Adipose tissue (tissue), 3 donors: ENCODE results near the gene BRD1. TPM values are rescaled to one million over a fixed set of nuclear protein-coding genes. Genes with fewer than 3 reads are reported as not detected.
"Not testable (repeated sequence)": the region's sequence is repeated elsewhere in the genome, so short reads cannot be mapped to it uniquely, and the experiment has no call there.

Experiments used
- H3K27ac ChIP-seq: one replicate; pipeline ENCODE4 v1.5.1; 2013; ENCODE audit warnings: low read depth, low read length
- WGBS, 3 donors: extraction: QIAGEN DNeasy Blood & Tissue Kit; methylation state at CpG; one replicate each; pipeline ENCODE4 v1.1.7; 2013; 5-methylcytosine and 5-hydroxymethylcytosine counted together
- polyA plus RNA-seq, 3 donors: library from polyadenylated mRNA; stranded (reverse); fragments of 200-250 nt; gene quantifications; one replicate each; pipeline ENCODE4 v1.2.3, GENCODE V29; 2013
- donor health status: healthy with polysubstance abuse.
- donor health status: Bipolar disorder and iron deficiency.
- donor health status: healthy.

BRD1 gene
- polyA plus RNA-seq, 3 donors: 10.5 to 18.6 (median 16.2) TPM

- WGBS, 3 donors: 59 to 73% (median 68%) methylated on average over 18 to 24 of the region's 24 CpGs
- H3K27ac ChIP-seq: no peak overlapping the region
Measured at GRCh38 chr22:49764127-49764581, 63.5 kb downstream of the BRD1 start.

GRCh38 chr22:49763696-49764095 is 64.0 kb downstream of the BRD1 start:
- H3K27ac ChIP-seq: no peak overlapping the region
- WGBS, 3 donors: 77 to 89% (median 86%) methylated on average over 13 of the region's 13 CpGs

- no peak overlapping the region for H3K27ac ChIP-seq
- WGBS, 3 donors: 77 to 79% (median 78%) methylated on average over 13 of the region's 13 CpGs
Measured at GRCh38 chr22:49763138-49763537, 64.5 kb downstream of the BRD1 start.

- H3K27ac ChIP-seq: not testable (repeated sequence)
- WGBS, 3 donors: 92 to 95% (median 95%) methylated on average over 7 of the region's 7 CpGs
Measured at GRCh38 chr22:49762571-49762970, 65.1 kb downstream of the BRD1 start.

- H3K27ac ChIP-seq: no peak overlapping the region
- 88 to 98% (median 92%) methylated on average over 7 of the region's 7 CpGs for WGBS, 3 donors
Measured at GRCh38 chr22:49761836-49762235, 65.8 kb downstream of the BRD1 start.

GRCh38 chr22:49760630-49761571 is 66.8 kb downstream of the BRD1 start:
- no peak overlapping the region for H3K27ac ChIP-seq
- 51 to 86% (median 59%) methylated on average over 13 of the region's 13 CpGs for WGBS, 3 donors

GRCh38 chr22:49760280-49760629 is 67.4 kb downstream of the BRD1 start:
- WGBS, 3 donors: 35 to 78% (median 42%) methylated on average over 5 of the region's 5 CpGs

GRCh38 chr22:49756676-49757075 is 71.0 kb downstream of the BRD1 start:
- H3K27ac ChIP-seq: no peak overlapping the region
- 79 to 84% (median 83%) methylated on average over 7 of the region's 7 CpGs for WGBS, 3 donors

More at GRCh38 chr22:49760280-49760629, 67.4 kb downstream of the BRD1 start:
- no peak overlapping the region for H3K27ac ChIP-seq

- no peak overlapping the region for H3K27ac ChIP-seq
- 67 to 80% (median 78%) methylated on average over 5 of the region's 5 CpGs for WGBS, 3 donors
Measured at GRCh38 chr22:49756201-49756600, 71.5 kb downstream of the BRD1 start.

GRCh38 chr22:49755631-49756001 is 72.1 kb downstream of the BRD1 start:
- WGBS, 3 donors: 88 to 92% (median 91%) methylated on average over 10 of the region's 10 CpGs

GRCh38 chr22:49754696-49755630 is 72.7 kb downstream of the BRD1 start:
- 64 to 70% (median 66%) methylated on average over 22 to 25 of the region's 25 CpGs for WGBS, 3 donors
- no peak overlapping the region for H3K27ac ChIP-seq

More at GRCh38 chr22:49755631-49756001, 72.1 kb downstream of the BRD1 start:
- H3K27ac ChIP-seq: no peak overlapping the region

- 62 to 82% (median 78%) methylated on average over 20 of the region's 20 CpGs for WGBS, 3 donors
- no peak overlapping the region for H3K27ac ChIP-seq
Measured at GRCh38 chr22:49753961-49754695, 73.5 kb downstream of the BRD1 start.

GRCh38 chr22:49753276-49753890 is 74.3 kb downstream of the BRD1 start:
- WGBS, 3 donors: 75 to 81% (median 79%) methylated on average over 20 of the region's 20 CpGs
- H3K27ac ChIP-seq: no peak overlapping the region

- 37 to 59% (median 57%) methylated on average over 21 of the region's 21 CpGs for WGBS, 3 donors
- H3K27ac ChIP-seq: no peak overlapping the region
Measured at GRCh38 chr22:49752598-49753091, 75.0 kb downstream of the BRD1 start.

GRCh38 chr22:49751966-49752597 is 75.6 kb downstream of the BRD1 start:
- H3K27ac ChIP-seq: no peak overlapping the region
- 51 to 74% (median 74%) methylated on average over 17 of the region's 17 CpGs for WGBS, 3 donors

- 79 to 82% (median 80%) methylated on average over 19 of the region's 19 CpGs for WGBS, 3 donors
- H3K27ac ChIP-seq: no peak overlapping the region
Measured at GRCh38 chr22:49751318-49751965, 76.2 kb downstream of the BRD1 start.
